GM18870 (cell line): ENCODE data around the gene SCFD2.
A peak's percentile ranks its signal among the peaks of the same experiment; 100 is the strongest.
"Not testable (repeated sequence)": the region's sequence is repeated elsewhere in the genome, so short reads cannot be mapped to it uniquely, and the experiment has no call there.

Source experiments
- ATAC-seq: cut with Tn5 transposase; IDR thresholded peaks from one replicate; pipeline ENCODE4 v1.9.1; 2021; ENCODE audit warnings: moderate library complexity; ENCODE audit not compliant: unreplicated experiment

The SCFD2 gene

GRCh38 chr4:53365486-53366300, at the start of gene SCFD2:
SCFD2 (minus strand) TSS chr4:53366061.
- ATAC-seq, result peak; percentile 94

- not testable (repeated sequence) for ATAC-seq
Observed at GRCh38 chr4:53409479-53409878, 43.6 kb upstream of the SCFD2 start.

- no peak for ATAC-seq
Observed at GRCh38 chr4:53380221-53380620, 14.4 kb upstream of the SCFD2 start.

GRCh38 chr4:53378171-53378482, 12.3 kb upstream of the SCFD2 start:
- ATAC-seq, result peak; percentile 69

GRCh38 chr4:53377319-53378170, 11.7 kb upstream of the SCFD2 start, which contains the start of gene FIP1L1:
FIP1L1 (plus strand) TSS chr4:53377641; CDS start chr4:53377839, 198 bp downstream.
- peak; percentile 76 for ATAC-seq

GRCh38 chr4:53376900-53377299, 11.0 kb upstream of the SCFD2 start:
- ATAC-seq, result no peak

GRCh38 chr4:53374777-53375258, 9.0 kb upstream of the SCFD2 start:
- no peak for ATAC-seq

GRCh38 chr4:53371843-53372521, 6.1 kb upstream of the SCFD2 start:
- no peak for ATAC-seq

GRCh38 chr4:53371049-53371448, 5.2 kb upstream of the SCFD2 start:
- no peak for ATAC-seq

GRCh38 chr4:53367721-53368120, 1.9 kb upstream of the SCFD2 start:
- ATAC-seq, result no peak

- no peak for ATAC-seq
Observed at GRCh38 chr4:53366301-53366716, 448 bp upstream of the SCFD2 start.

- ATAC-seq, result no peak
Observed at GRCh38 chr4:53365121-53365485, 758 bp downstream of the SCFD2 start.

- no peak for ATAC-seq
Observed at GRCh38 chr4:53364624-53365023, 1.2 kb downstream of the SCFD2 start.

- ATAC-seq, result no peak
Observed at GRCh38 chr4:53362093-53362492, 3.8 kb downstream of the SCFD2 start.

GRCh38 chr4:53361451-53361850, 4.4 kb downstream of the SCFD2 start:
- ATAC-seq, result no peak

- ATAC-seq, result no peak
Observed at GRCh38 chr4:53355930-53356521, 9.8 kb downstream of the SCFD2 start.

GRCh38 chr4:53354012-53354722, 11.7 kb downstream of the SCFD2 start:
- no peak for ATAC-seq

- no peak for ATAC-seq
Observed at GRCh38 chr4:53349091-53349491, 16.8 kb downstream of the SCFD2 start.

- ATAC-seq, result no peak
Observed at GRCh38 chr4:53348046-53348445, 17.8 kb downstream of the SCFD2 start.
